ENCODE measurements around the gene CAPN8.

The CAPN8 gene

GRCh38 chr1:223496883-223497282 lies 168.6 kb downstream of the CAPN8 start:
- H3K4me1 Mint-ChIP-seq, result peaks cover 36% of the 10 kb centered on the region
- peaks cover 4% of the 10 kb centered on the region for H3K27me3 Mint-ChIP-seq (ENCODE audit: low read depth, poor library complexity)
- H3K27ac Mint-ChIP-seq, result no peak overlapping the region
- TF ChIP-seq CTCF (IDR thresholded peaks at IDR 0.05), result no peak
- no peaks in the 10 kb centered on the region for H3K36me3 Mint-ChIP-seq (ENCODE audit: low read depth)
- no peak for DNase-seq
- H3K4me3 Mint-ChIP-seq, result no peak overlapping the region
- no peaks in the 10 kb centered on the region for H3K9me3 Mint-ChIP-seq

GRCh38 chr1:223494926-223495645 lies 170.4 kb downstream of the CAPN8 start:
- H3K27ac Mint-ChIP-seq, result peak overlapping the region; percentile 37
- H3K4me3 Mint-ChIP-seq, result no peak overlapping the region
- H3K36me3 Mint-ChIP-seq (ENCODE audit: low read depth), result no peaks in the 10 kb centered on the region
- no peak for TF ChIP-seq CTCF (IDR thresholded peaks at IDR 0.05)
- H3K27me3 Mint-ChIP-seq (ENCODE audit: low read depth, poor library complexity), result no peaks in the 10 kb centered on the region
- no peaks in the 10 kb centered on the region for H3K9me3 Mint-ChIP-seq
- H3K4me1 Mint-ChIP-seq, result peaks cover 23% of the 10 kb centered on the region
- no peak for DNase-seq

GRCh38 chr1:223492044-223492443 lies 173.5 kb downstream of the CAPN8 start:
- H3K27me3 Mint-ChIP-seq (ENCODE audit: low read depth, poor library complexity), result no peaks in the 10 kb centered on the region
- H3K9me3 Mint-ChIP-seq, result no peaks in the 10 kb centered on the region
- no peak for TF ChIP-seq CTCF (IDR thresholded peaks at IDR 0.05)
- no peak for DNase-seq
- H3K4me1 Mint-ChIP-seq, result peaks cover 23% of the 10 kb centered on the region
- no peaks in the 10 kb centered on the region for H3K36me3 Mint-ChIP-seq (ENCODE audit: low read depth)
- no peak overlapping the region for H3K4me3 Mint-ChIP-seq
- no peak overlapping the region for H3K27ac Mint-ChIP-seq
